ENCODE results near the gene OAS2. TPM values are rescaled to one million over a fixed set of nuclear protein-coding genes. Genes with fewer than 3 reads are reported as not detected.

Gene OAS2
- total and polyA plus RNA-seq, 5 donors from 2014 or later: 58.2 to 82.2 (median 77.9) TPM

DNA sequence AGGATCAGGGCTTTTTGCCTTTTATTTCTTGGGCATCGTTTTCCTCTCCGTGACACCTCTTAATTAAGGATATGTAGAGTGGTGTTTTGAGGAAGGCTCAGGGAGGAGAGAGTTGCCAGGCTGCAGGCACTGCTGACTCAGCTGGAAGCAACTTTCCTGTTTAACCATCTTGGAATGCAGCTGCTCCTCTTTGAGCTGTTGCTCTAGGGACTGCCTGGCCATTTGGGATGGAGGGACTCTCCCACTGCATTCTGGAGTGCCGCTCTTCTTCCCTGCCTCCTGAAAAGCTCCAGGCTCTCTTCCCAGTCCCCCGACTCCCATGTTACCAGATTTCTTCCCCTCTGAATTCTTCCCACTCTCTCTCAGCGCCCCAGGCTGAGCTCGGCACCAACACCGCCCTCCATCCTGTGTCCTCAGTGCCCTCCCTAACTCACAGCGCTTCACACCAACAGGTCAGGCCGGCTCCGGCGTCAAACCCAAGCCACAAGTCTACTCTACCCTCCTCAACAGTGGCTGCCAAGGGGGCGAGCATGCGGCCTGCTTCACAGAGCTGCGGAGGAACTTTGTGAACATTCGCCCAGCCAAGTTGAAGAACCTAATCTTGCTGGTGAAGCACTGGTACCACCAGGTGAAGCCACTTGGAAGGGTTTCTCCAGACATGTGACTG is 34.2 kb upstream of the OAS2 start:
- Histone ChIP-seq H3K4me1 (ENCODE audit: control insufficient read depth, insufficient read depth, low read length, poor library complexity, severe bottlenecking) (peaks cover 16% of the 10 kb centered on the region), H3K27me3 (ENCODE audit: control insufficient read depth, insufficient read depth, low read length) (no peaks in the 10 kb centered on the region), H3K4me3 (ENCODE audit: low read depth, low read length) (no peak overlapping the region), H3K36me3 (ENCODE audit: control insufficient read depth, insufficient read depth, low read length) (peaks cover 44% of the 10 kb centered on the region), H3K9me3 (ENCODE audit: control insufficient read depth in 2 of 2, low read length in 2 of 2) (no peaks in the 10 kb centered on the region), H3K27ac (ENCODE audit: insufficient read depth, low read length, poor library complexity, severe bottlenecking) (no peak overlapping the region)
- ATAC-seq (ENCODE audit: low read depth in 2 of 2): no peak
- peak overlapping the region in 2 of 3 donors; percentile 5 to 76 for H3K27ac Mint-ChIP-seq
- no peaks in the 10 kb centered on the region for H3K27me3 Mint-ChIP-seq
- H3K9me3 Mint-ChIP-seq: peaks cover 0 to 2% (median 0%) of the 10 kb centered on the region in 7 donors
- H3K4me3 Mint-ChIP-seq: peak overlapping the region in 1 of 4 donors; percentile 12
- H3K4me1 Mint-ChIP-seq: peaks cover 6 to 34% (median 16%) of the 10 kb centered on the region in 4 donors
- no peak for DNase-seq
- peaks cover 34% of the 10 kb centered on the region for H3K36me3 Mint-ChIP-seq

DNA sequence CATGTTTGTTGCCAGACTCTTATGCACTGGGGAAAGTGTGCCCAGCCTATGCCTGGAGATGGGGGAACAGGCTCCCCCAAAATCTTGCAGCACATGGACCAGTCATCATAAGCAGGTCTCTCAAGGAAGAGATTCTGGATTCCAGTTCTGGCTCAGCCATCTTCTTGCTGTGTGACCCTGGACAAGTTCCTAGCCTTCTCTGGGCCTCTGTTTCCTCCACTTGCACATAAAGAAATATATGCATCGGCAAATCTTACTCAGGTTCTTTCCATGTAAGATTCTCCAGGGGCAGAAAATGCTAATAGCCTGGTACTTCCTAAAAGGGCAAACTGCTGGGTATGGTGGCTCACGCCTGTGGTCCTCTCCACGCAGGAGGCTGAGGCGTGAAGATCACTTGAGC is 32.8 kb upstream of the OAS2 start:
- peaks cover 47% of the 10 kb centered on the region for H3K36me3 ChIP-seq (ENCODE audit: control insufficient read depth, insufficient read depth, low read length)

GRCh38 chr12:112946236-112947000 is 31.9 kb upstream of the OAS2 start:
- no peak for ATAC-seq (ENCODE audit: low read depth in 2 of 2)
- Mint-ChIP-seq H3K4me3 (peak overlapping the region in 1 of 4 donors; percentile 32), H3K36me3 (peaks cover 50% of the 10 kb centered on the region), H3K27me3 (no peaks in the 10 kb centered on the region), H3K9me3 (peaks cover 0 to 3% (median 0%) of the 10 kb centered on the region in 7 donors), H3K27ac (no peak overlapping the region), H3K4me1 (peaks cover 0 to 15% (median 5%) of the 10 kb centered on the region in 4 donors)
- Histone ChIP-seq H3K4me3 (ENCODE audit: low read depth, low read length) (no peak overlapping the region), H3K36me3 (ENCODE audit: control insufficient read depth, insufficient read depth, low read length) (peaks cover 56% of the 10 kb centered on the region), H3K4me1 (ENCODE audit: control insufficient read depth, insufficient read depth, low read length, poor library complexity, severe bottlenecking) (no peaks in the 10 kb centered on the region), H3K27me3 (ENCODE audit: control insufficient read depth, insufficient read depth, low read length) (no peaks in the 10 kb centered on the region), H3K9me3 (ENCODE audit: control insufficient read depth in 2 of 2, low read length in 2 of 2) (no peaks in the 10 kb centered on the region), H3K27ac (ENCODE audit: insufficient read depth, low read length, poor library complexity, severe bottlenecking) (no peak overlapping the region)
- no peak for DNase-seq

More for the DNA sequence above, 32.8 kb upstream of the OAS2 start:
- H3K27me3 ChIP-seq (ENCODE audit: control insufficient read depth, insufficient read depth, low read length): no peaks in the 10 kb centered on the region
- H3K27ac ChIP-seq (ENCODE audit: insufficient read depth, low read length, poor library complexity, severe bottlenecking): no peak overlapping the region
- ATAC-seq (ENCODE audit: low read depth in 2 of 2) (no peak), DNase-seq (no peak)
- Mint-ChIP-seq H3K36me3 (peaks cover 46% of the 10 kb centered on the region), H3K27ac (no peak overlapping the region), H3K4me1 (peaks cover 0 to 22% (median 6%) of the 10 kb centered on the region in 4 donors), H3K9me3 (peaks cover 0 to 2% (median 0%) of the 10 kb centered on the region in 7 donors), H3K27me3 (no peaks in the 10 kb centered on the region), H3K4me3 (no peak overlapping the region)
- no peak overlapping the region for H3K4me3 ChIP-seq (ENCODE audit: low read depth, low read length)
- peaks cover 3% of the 10 kb centered on the region for H3K4me1 ChIP-seq (ENCODE audit: control insufficient read depth, insufficient read depth, low read length, poor library complexity, severe bottlenecking)
- no peaks in the 10 kb centered on the region for H3K9me3 ChIP-seq (ENCODE audit: control insufficient read depth in 2 of 2, low read length in 2 of 2)

GRCh38 chr12:112947314-112947713 is 31.0 kb upstream of the OAS2 start:
- DNase-seq (no peak), ATAC-seq (ENCODE audit: low read depth in 2 of 2) (no peak)
- no peak overlapping the region for H3K27ac ChIP-seq (ENCODE audit: insufficient read depth, low read length, poor library complexity, severe bottlenecking)
- peaks cover 0 to 2% of the 10 kb centered on the region in 2 experiments for H3K9me3 ChIP-seq (ENCODE audit: control insufficient read depth in 2 of 2, low read length in 2 of 2)
- no peaks in the 10 kb centered on the region for H3K27me3 ChIP-seq (ENCODE audit: control insufficient read depth, insufficient read depth, low read length)
- H3K4me1 ChIP-seq (ENCODE audit: control insufficient read depth, insufficient read depth, low read length, poor library complexity, severe bottlenecking): no peaks in the 10 kb centered on the region
- Mint-ChIP-seq H3K9me3 (peaks cover 0 to 4% (median 0%) of the 10 kb centered on the region in 7 donors), H3K27me3 (no peaks in the 10 kb centered on the region), H3K27ac (no peak overlapping the region), H3K4me1 (peaks cover 0 to 10% (median 4%) of the 10 kb centered on the region in 4 donors), H3K4me3 (no peak overlapping the region), H3K36me3 (peaks cover 51% of the 10 kb centered on the region)
- H3K36me3 ChIP-seq (ENCODE audit: control insufficient read depth, insufficient read depth, low read length): peaks cover 54% of the 10 kb centered on the region
- no peak overlapping the region for H3K4me3 ChIP-seq (ENCODE audit: low read depth, low read length)

GRCh38 chr12:112947761-112948160 is 30.6 kb upstream of the OAS2 start:
- Histone ChIP-seq H3K9me3 (ENCODE audit: control insufficient read depth in 2 of 2, low read length in 2 of 2) (peaks cover 0 to 2% of the 10 kb centered on the region in 2 experiments), H3K27ac (ENCODE audit: insufficient read depth, low read length, poor library complexity, severe bottlenecking) (no peak overlapping the region), H3K4me1 (ENCODE audit: control insufficient read depth, insufficient read depth, low read length, poor library complexity, severe bottlenecking) (no peaks in the 10 kb centered on the region), H3K36me3 (ENCODE audit: control insufficient read depth, insufficient read depth, low read length) (peaks cover 58% of the 10 kb centered on the region), H3K27me3 (ENCODE audit: control insufficient read depth, insufficient read depth, low read length) (no peaks in the 10 kb centered on the region), H3K4me3 (ENCODE audit: low read depth, low read length) (no peak overlapping the region)
- Mint-ChIP-seq H3K4me1 (peaks cover 0 to 10% (median 4%) of the 10 kb centered on the region in 4 donors), H3K9me3 (peaks cover 0 to 7% (median 0%) of the 10 kb centered on the region in 7 donors), H3K36me3 (peaks cover 56% of the 10 kb centered on the region), H3K27ac (no peak overlapping the region), H3K27me3 (no peaks in the 10 kb centered on the region), H3K4me3 (no peak overlapping the region)
- DNase-seq (no peak), ATAC-seq (ENCODE audit: low read depth in 2 of 2) (no peak)

DNA sequence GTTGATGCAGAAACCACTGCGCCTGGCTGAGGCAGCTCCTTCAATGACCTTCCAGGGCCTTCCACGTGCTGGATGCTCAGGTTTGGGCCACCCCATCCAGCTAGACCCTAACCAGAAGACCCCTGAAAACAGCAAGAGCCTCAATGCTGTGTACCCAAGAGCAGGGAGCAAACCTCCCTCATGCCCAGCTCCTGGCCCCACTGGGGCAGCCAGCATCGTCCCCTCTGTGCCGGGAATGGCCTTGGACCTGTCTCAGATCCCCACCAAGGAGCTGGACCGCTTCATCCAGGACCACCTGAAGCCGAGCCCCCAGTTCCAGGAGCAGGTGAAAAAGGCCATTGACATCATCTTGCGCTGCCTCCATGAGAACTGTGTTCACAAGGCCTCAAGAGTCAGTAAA is 29.5 kb upstream of the OAS2 start:
- Histone ChIP-seq H3K4me3 (ENCODE audit: low read depth, low read length) (no peak overlapping the region), H3K9me3 (ENCODE audit: control insufficient read depth in 2 of 2, low read length in 2 of 2) (peaks cover 0 to 2% of the 10 kb centered on the region in 2 experiments), H3K4me1 (ENCODE audit: control insufficient read depth, insufficient read depth, low read length, poor library complexity, severe bottlenecking) (no peaks in the 10 kb centered on the region), H3K27me3 (ENCODE audit: control insufficient read depth, insufficient read depth, low read length) (no peaks in the 10 kb centered on the region), H3K36me3 (ENCODE audit: control insufficient read depth, insufficient read depth, low read length) (peaks cover 58% of the 10 kb centered on the region), H3K27ac (ENCODE audit: insufficient read depth, low read length, poor library complexity, severe bottlenecking) (no peak overlapping the region)
- Mint-ChIP-seq H3K4me1 (peaks cover 0 to 10% (median 4%) of the 10 kb centered on the region in 4 donors), H3K36me3 (peaks cover 60% of the 10 kb centered on the region), H3K27ac (no peak overlapping the region), H3K27me3 (no peaks in the 10 kb centered on the region), H3K4me3 (no peak overlapping the region), H3K9me3 (peaks cover 0 to 11% (median 0%) of the 10 kb centered on the region in 7 donors)
- ATAC-seq (ENCODE audit: low read depth in 2 of 2): no peak
- no peak for DNase-seq

DNA sequence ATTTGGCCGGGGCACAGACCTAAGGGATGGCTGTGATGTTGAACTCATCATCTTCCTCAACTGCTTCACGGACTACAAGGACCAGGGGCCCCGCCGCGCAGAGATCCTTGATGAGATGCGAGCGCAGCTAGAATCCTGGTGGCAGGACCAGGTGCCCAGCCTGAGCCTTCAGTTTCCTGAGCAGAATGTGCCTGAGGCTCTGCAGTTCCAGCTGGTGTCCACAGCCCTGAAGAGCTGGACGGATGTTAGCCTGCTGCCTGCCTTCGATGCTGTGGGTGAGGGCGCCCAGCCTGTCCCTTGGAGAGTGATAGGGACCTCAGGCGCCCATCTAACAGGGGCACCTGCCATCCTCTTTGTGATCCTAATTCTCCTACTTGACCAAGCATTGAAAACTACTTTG is 27.6 kb upstream of the OAS2 start:
- Histone ChIP-seq H3K27ac (ENCODE audit: insufficient read depth, low read length, poor library complexity, severe bottlenecking) (no peak overlapping the region), H3K4me1 (ENCODE audit: control insufficient read depth, insufficient read depth, low read length, poor library complexity, severe bottlenecking) (no peaks in the 10 kb centered on the region), H3K27me3 (ENCODE audit: control insufficient read depth, insufficient read depth, low read length) (no peaks in the 10 kb centered on the region), H3K4me3 (ENCODE audit: low read depth, low read length) (no peak overlapping the region), H3K36me3 (ENCODE audit: control insufficient read depth, insufficient read depth, low read length) (peaks cover 48% of the 10 kb centered on the region), H3K9me3 (ENCODE audit: control insufficient read depth in 2 of 2, low read length in 2 of 2) (peaks cover 0 to 2% of the 10 kb centered on the region in 2 experiments)
- Mint-ChIP-seq H3K27me3 (no peaks in the 10 kb centered on the region), H3K36me3 (peaks cover 53% of the 10 kb centered on the region), H3K9me3 (peaks cover 0 to 11% (median 0%) of the 10 kb centered on the region in 7 donors), H3K4me1 (peaks cover 0 to 11% (median 5%) of the 10 kb centered on the region in 4 donors), H3K4me3 (no peak overlapping the region), H3K27ac (no peak overlapping the region)
- no peak for DNase-seq
- no peak for ATAC-seq (ENCODE audit: low read depth in 2 of 2)
